Erythroblast (primary cell): ENCODE results near the gene NUP42.

Experiments
- GATA1 ChIP-seq: IDR thresholded peaks from 2 replicates; pipeline ENCODE4 v1.6.1; 2011; ENCODE audit warnings: low read depth, mild to moderate bottlenecking, control low read depth, low read length, moderate library complexity
- POLR2A ChIP-seq: IDR thresholded peaks from 2 replicates; pipeline ENCODE4 v1.6.1; 2011; ENCODE audit warnings: mild to moderate bottlenecking, low read length

DNA sequence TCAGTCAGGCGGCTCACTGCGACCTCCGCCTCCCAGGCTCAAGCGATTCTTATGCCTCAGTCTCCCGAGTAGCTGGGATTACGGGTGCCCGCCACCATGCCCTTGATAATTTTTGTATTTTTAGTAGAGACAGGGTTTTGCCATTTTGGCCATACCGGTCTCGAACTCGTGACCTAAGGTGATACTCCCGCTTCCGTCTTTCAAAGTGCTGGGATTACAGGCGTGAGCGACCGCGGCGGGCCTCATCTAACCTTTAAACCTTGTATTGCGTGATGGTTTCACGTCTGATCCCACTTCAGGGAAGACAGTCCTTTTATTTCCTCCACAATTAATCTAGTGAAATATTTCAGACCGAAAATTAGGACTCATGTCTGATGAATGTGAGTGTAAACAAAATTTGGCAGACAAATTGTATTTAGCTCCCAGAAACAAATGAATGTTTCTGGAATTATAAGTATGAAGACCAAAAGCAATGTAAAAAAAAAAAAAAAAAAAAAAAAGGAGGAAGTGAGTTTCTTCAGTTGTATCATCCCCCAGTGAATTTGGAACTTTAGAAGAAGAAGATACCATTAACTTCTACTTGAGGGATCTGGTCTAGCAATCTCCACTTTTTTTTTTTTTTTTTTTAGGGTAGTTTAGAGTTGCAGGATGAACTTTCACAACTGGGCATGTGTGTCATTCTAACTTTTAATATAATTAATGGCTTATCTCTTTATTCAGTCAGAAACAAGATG lies 1.6 kb downstream of the NUP42 start:
- no peak for TF ChIP-seq POLR2A
- TF ChIP-seq GATA1: no peak
